ENCODE results near the gene HSPB6. TPM values are rescaled to one million over a fixed set of nuclear protein-coding genes. Genes with fewer than 3 reads are reported as not detected.

The HSPB6 gene
- total RNA-seq, 2 donors from 2014 or later = 0.33 to 0.90 TPM

DNA sequence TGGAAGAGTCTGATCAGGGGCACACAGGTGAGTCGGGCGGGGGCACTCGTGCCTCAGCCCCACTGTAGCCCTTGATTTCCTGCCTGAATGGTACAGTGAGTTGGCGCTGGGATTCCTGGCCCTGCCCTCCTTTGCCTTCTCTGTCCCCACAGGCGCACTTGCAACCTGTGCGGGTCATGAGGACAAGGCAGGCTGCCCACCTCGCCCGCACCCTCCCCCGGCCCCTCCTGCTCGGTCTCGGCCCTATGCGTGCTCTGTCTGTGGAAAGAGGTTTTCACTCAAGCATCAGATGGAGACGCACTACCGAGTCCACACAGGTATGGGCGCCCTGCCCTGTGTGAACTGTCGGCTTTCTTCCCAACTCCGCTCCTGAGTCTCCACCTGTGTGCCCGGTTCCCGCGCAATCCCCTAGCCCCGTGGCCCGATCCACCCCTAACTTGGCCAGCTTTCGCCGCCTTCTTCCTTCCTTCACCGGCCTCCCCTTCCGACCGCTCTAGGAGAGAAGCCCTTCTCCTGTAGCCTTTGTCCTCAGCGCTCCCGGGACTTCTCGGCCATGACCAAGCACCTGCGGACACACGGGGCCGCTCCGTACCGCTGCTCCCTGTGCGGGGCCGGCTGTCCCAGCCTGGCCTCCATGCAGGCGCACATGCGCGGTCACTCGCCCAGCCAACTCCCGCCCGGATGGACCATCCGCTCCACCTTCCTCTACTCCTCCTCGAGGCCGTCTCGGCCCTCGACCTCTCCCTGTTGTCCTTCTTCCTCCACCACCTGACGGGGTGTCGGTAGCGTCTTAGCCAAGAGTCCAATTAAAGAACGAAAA lies 40.6 kb downstream of the HSPB6 start:
- DNase-seq = no peak
- Mint-ChIP-seq H3K27ac (peak overlapping the region; percentile 96), H3K4me1 (peaks cover 18% of the 10 kb centered on the region), H3K9me3 (no peaks in the 10 kb centered on the region), H3K27me3 (ENCODE audit: insufficient read depth) (no peaks in the 10 kb centered on the region), H3K4me3 (peak overlapping the region; percentile 74), H3K36me3 (ENCODE audit: low read depth) (peaks cover 8% of the 10 kb centered on the region)
- Histone ChIP-seq H3K27me3 (ENCODE audit: control insufficient read depth, insufficient read depth, low read length, poor library complexity, severe bottlenecking) (no peaks in the 10 kb centered on the region), H3K36me3 (ENCODE audit: control insufficient read depth, insufficient read depth, low read length) (peaks cover under 1% of the 10 kb centered on the region), H3K4me1 (ENCODE audit: control insufficient read depth, insufficient read depth, low read length) (peaks cover 13% of the 10 kb centered on the region), H3K9me3 (ENCODE audit: control insufficient read depth, low read length) (no peaks in the 10 kb centered on the region), H3K27ac (ENCODE audit: low read depth, low read length) (peak overlapping the region; percentile 47), H3K4me3 (ENCODE audit: low read length) (peak overlapping the region; percentile 85), H3K9ac (ENCODE audit: extremely low read depth, low read length, poor library complexity, severe bottlenecking) (peak overlapping the region; percentile 35)
- WGBS, 2 experiments (ENCODE audit: insufficient coverage in 1 of 2, insufficient read length in 1 of 2) = 8 to 12% methylated on average over 22 to 52 of the region's 52 CpGs
- TF ChIP-seq, protein P1, sequence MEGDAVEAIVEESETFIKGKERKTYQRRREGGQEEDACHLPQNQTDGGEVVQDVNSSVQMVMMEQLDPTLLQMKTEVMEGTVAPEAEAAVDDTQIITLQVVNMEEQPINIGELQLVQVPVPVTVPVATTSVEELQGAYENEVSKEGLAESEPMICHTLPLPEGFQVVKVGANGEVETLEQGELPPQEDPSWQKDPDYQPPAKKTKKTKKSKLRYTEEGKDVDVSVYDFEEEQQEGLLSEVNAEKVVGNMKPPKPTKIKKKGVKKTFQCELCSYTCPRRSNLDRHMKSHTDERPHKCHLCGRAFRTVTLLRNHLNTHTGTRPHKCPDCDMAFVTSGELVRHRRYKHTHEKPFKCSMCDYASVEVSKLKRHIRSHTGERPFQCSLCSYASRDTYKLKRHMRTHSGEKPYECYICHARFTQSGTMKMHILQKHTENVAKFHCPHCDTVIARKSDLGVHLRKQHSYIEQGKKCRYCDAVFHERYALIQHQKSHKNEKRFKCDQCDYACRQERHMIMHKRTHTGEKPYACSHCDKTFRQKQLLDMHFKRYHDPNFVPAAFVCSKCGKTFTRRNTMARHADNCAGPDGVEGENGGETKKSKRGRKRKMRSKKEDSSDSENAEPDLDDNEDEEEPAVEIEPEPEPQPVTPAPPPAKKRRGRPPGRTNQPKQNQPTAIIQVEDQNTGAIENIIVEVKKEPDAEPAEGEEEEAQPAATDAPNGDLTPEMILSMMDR (conservative IDR thresholded peaks at IDR 0.05) = no peak

DNA sequence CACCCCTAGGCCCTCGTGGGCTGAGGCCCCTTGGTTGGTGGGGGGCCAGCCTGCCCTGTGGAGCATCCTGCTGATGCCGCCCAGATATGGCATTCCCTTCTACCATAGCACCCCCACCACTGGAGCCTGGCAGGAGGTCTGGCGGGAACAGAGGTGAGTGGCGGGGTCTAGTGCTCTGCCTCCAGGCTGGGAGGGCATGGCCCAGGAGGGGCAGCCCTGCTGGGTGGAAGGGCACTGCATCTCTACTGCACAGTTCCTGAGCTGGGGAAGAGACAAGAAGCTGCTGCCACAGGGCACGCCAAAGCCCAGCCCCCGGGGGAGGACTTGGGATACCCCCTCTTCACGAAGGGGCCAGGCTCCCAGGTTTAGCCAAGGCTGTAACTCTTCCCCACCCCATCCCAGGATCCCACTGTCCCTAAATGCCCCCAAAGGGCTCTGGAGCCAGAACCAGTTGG lies 41.4 kb downstream of the HSPB6 start:
- Mint-ChIP-seq H3K4me3 (peak overlapping the region; percentile 74), H3K27me3 (ENCODE audit: insufficient read depth) (no peaks in the 10 kb centered on the region), H3K4me1 (peaks cover 18% of the 10 kb centered on the region), H3K9me3 (no peaks in the 10 kb centered on the region), H3K36me3 (ENCODE audit: low read depth) (peaks cover 6% of the 10 kb centered on the region), H3K27ac (no peak overlapping the region)
- 85 to 91% methylated on average over 4 to 7 of the region's 7 CpGs for WGBS, 2 experiments (ENCODE audit: insufficient coverage in 1 of 2, insufficient read length in 1 of 2)
- TF ChIP-seq, protein P1 (conservative IDR thresholded peaks at IDR 0.05) = no peak
- H3K27ac ChIP-seq (ENCODE audit: low read depth, low read length) = no peak overlapping the region
- H3K27me3 ChIP-seq (ENCODE audit: control insufficient read depth, insufficient read depth, low read length, poor library complexity, severe bottlenecking) = no peaks in the 10 kb centered on the region
- H3K9ac ChIP-seq (ENCODE audit: extremely low read depth, low read length, poor library complexity, severe bottlenecking) = no peak overlapping the region
- peak overlapping the region; percentile 85 for H3K4me3 ChIP-seq (ENCODE audit: low read length)
- H3K36me3 ChIP-seq (ENCODE audit: control insufficient read depth, insufficient read depth, low read length) = no peaks in the 10 kb centered on the region
- H3K4me1 ChIP-seq (ENCODE audit: control insufficient read depth, insufficient read depth, low read length) = peaks cover 13% of the 10 kb centered on the region
- no peak for DNase-seq
- H3K9me3 ChIP-seq (ENCODE audit: control insufficient read depth, low read length) = no peaks in the 10 kb centered on the region

- no peak overlapping the region for H3K27ac ChIP-seq (ENCODE audit: low read depth, low read length)
- TF ChIP-seq, protein P1 (conservative IDR thresholded peaks at IDR 0.05) = peak; percentile 62
- H3K4me3 Mint-ChIP-seq = peak overlapping the region; percentile 74
- H3K27ac Mint-ChIP-seq = no peak overlapping the region
- WGBS, 2 experiments (ENCODE audit: insufficient coverage in 1 of 2, insufficient read length in 1 of 2) = 58 to 68% methylated on average over 8 to 14 of the region's 14 CpGs
- peak; percentile 77 for DNase-seq
- peaks cover 18% of the 10 kb centered on the region for H3K4me1 Mint-ChIP-seq
- no peaks in the 10 kb centered on the region for H3K9me3 Mint-ChIP-seq
- H3K36me3 ChIP-seq (ENCODE audit: control insufficient read depth, insufficient read depth, low read length) = no peaks in the 10 kb centered on the region
- H3K9me3 ChIP-seq (ENCODE audit: control insufficient read depth, low read length) = no peaks in the 10 kb centered on the region
- H3K4me1 ChIP-seq (ENCODE audit: control insufficient read depth, insufficient read depth, low read length) = peaks cover 13% of the 10 kb centered on the region
- no peak overlapping the region for H3K9ac ChIP-seq (ENCODE audit: extremely low read depth, low read length, poor library complexity, severe bottlenecking)
- H3K36me3 Mint-ChIP-seq (ENCODE audit: low read depth) = peaks cover 3% of the 10 kb centered on the region
- no peak overlapping the region for H3K4me3 ChIP-seq (ENCODE audit: low read length)
- H3K27me3 ChIP-seq (ENCODE audit: control insufficient read depth, insufficient read depth, low read length, poor library complexity, severe bottlenecking) = no peaks in the 10 kb centered on the region
- no peaks in the 10 kb centered on the region for H3K27me3 Mint-ChIP-seq (ENCODE audit: insufficient read depth)
Observed at GRCh38 chr19:35714601-35715354, 42.1 kb downstream of the HSPB6 start.

All from endodermal cell (in vitro differentiated cells).